GM12873 (cell line): Measurements from ENCODE around the gene MYO7A.

Experiments
- CTCF ChIP-seq: IDR thresholded peaks from 2 replicates; pipeline ENCODE4 v1.5.1; 2012; ENCODE audit warnings: low read depth, mild to moderate bottlenecking, moderate library complexity, low read length, control low read depth; ENCODE audit not compliant: insufficient read depth; ENCODE audit errors: missing control alignments

MYO7A gene

GRCh38 chr11:77156396-77157195 lies 28.6 kb downstream of the MYO7A start:
- no peak for TF ChIP-seq CTCF

- TF ChIP-seq CTCF, result no peak
These were observed 30.1 kb downstream of the MYO7A start for GRCh38 chr11:77158041-77158695.

GRCh38 chr11:77159219-77159936 lies 31.3 kb downstream of the MYO7A start:
- TF ChIP-seq CTCF, result no peak

- TF ChIP-seq CTCF, result no peak
These were observed 32.0 kb downstream of the MYO7A start for GRCh38 chr11:77159937-77160495.

GRCh38 chr11:77163271-77163670 lies 35.2 kb downstream of the MYO7A start:
- TF ChIP-seq CTCF, result no peak

GRCh38 chr11:77165066-77165465 lies 37.0 kb downstream of the MYO7A start:
- no peak for TF ChIP-seq CTCF

- no peak for TF ChIP-seq CTCF
These were observed 38.0 kb downstream of the MYO7A start for GRCh38 chr11:77166021-77166420.
